ENCODE results near the gene P2RY2.

Gene P2RY2

GRCh38 chr11:73283276-73284000 lies 65.4 kb downstream of the P2RY2 start:
- TF ChIP-seq CTCF (IDR thresholded peaks at IDR 0.05; ENCODE audit: low read depth, low read length, poor library complexity, severe bottlenecking) = no peak
- no peak for TF ChIP-seq EZH2phosphoT487 (IDR thresholded peaks at IDR 0.05; ENCODE audit: borderline replicate concordance, low read length)
- Histone ChIP-seq H3F3A (ENCODE audit: control insufficient read depth, insufficient read depth) (no peaks in the 10 kb centered on the region), H3K79me2 (ENCODE audit: control insufficient read depth, low read length) (no peaks in the 10 kb centered on the region), H3K4me2 (ENCODE audit: low read length) (no peak overlapping the region), H3K27me3 (ENCODE audit: control insufficient read depth, low read length) (0 out of 2 replicates have a peak, but pooled peaks cover 2% of the 10 kb centered on the region), H3K4me1 (ENCODE audit: control insufficient read depth, low read length) (peaks cover 17% of the 10 kb centered on the region), H3K9me2 (replicated peaks; ENCODE audit: control insufficient read depth, low read length) (no peaks in the 10 kb centered on the region), H4K20me1 (ENCODE audit: control insufficient read depth, insufficient read depth, low read depth, low read length) (no peaks in the 10 kb centered on the region), H3K27ac (ENCODE audit: low read depth, low read length) (no peak overlapping the region), H3K9me3 (ENCODE audit: control insufficient read depth, insufficient read depth, low read length) (no peaks in the 10 kb centered on the region), H3K36me3 (ENCODE audit: control insufficient read depth, low read length) (no peaks in the 10 kb centered on the region), H3K4me3 (ENCODE audit: low read length) (no peak overlapping the region)

DNA sequence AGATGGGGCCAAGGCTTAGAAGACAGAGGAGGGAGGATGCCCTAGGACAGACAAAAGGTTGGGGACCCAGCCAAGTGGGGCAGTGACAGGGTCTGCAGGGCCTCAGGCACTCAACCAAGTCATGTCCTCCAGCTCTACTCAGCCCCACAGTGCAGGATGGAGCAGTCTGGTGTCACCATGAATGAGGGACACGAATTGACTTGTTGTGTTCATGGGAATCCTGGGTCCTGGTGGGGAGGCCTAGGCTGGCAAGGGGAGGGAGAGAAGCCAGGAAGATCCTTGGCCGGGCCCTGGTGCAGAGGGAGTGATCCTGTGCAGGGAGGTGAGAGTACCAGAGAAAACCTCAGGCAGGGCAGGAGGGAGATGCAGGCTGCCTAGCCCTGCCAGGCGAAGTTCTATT lies 66.0 kb downstream of the P2RY2 start:
- Histone ChIP-seq H3K4me1 (ENCODE audit: control insufficient read depth, low read length) (peaks cover 24% of the 10 kb centered on the region), H3K27ac (ENCODE audit: low read depth, low read length) (no peak overlapping the region), H3F3A (ENCODE audit: control insufficient read depth, insufficient read depth) (no peaks in the 10 kb centered on the region), H3K79me2 (ENCODE audit: control insufficient read depth, low read length) (no peaks in the 10 kb centered on the region), H3K4me2 (ENCODE audit: low read length) (no peak overlapping the region), H3K27me3 (ENCODE audit: control insufficient read depth, low read length) (0 out of 2 replicates have a peak, but pooled peaks cover under 1% of the 10 kb centered on the region), H4K20me1 (ENCODE audit: control insufficient read depth, insufficient read depth, low read depth, low read length) (no peaks in the 10 kb centered on the region), H3K9me3 (ENCODE audit: control insufficient read depth, insufficient read depth, low read length) (no peaks in the 10 kb centered on the region), H3K9me2 (replicated peaks; ENCODE audit: control insufficient read depth, low read length) (no peaks in the 10 kb centered on the region), H3K36me3 (ENCODE audit: control insufficient read depth, low read length) (no peaks in the 10 kb centered on the region), H3K4me3 (ENCODE audit: low read length) (no peak overlapping the region)
- TF ChIP-seq CTCF (IDR thresholded peaks at IDR 0.05; ENCODE audit: low read depth, low read length, poor library complexity, severe bottlenecking) (no peak), EZH2phosphoT487 (IDR thresholded peaks at IDR 0.05; ENCODE audit: borderline replicate concordance, low read length) (no peak)

DNA sequence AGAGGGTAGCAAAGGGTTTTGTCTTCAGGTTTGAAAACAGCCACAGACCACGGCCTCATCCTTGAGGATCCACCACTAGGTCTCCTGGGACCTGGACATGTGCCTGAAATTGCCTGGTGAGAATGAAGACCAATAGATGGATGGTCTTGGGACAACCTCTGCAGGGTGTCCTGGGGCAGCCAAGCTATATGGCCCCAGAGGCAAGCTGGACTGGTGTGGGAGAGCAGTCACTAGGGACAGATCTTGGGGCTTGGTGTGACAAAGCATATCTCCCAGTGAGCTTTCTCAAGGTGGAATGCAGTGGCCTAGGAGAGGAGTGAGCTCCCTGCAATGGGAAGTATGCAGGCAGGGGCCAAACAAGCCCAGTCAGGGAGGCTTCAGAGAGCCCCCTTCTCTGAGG lies 67.6 kb downstream of the P2RY2 start:
- no peaks in the 10 kb centered on the region for H3K9me3 ChIP-seq (ENCODE audit: control insufficient read depth, insufficient read depth, low read length)
- H3K4me1 ChIP-seq (ENCODE audit: control insufficient read depth, low read length) = peaks cover 28% of the 10 kb centered on the region
- H3K4me3 ChIP-seq (ENCODE audit: low read length) = no peak overlapping the region
- H3K4me2 ChIP-seq (ENCODE audit: low read length) = no peak overlapping the region
- H4K20me1 ChIP-seq (ENCODE audit: control insufficient read depth, insufficient read depth, low read depth, low read length) = no peaks in the 10 kb centered on the region
- TF ChIP-seq EZH2phosphoT487 (IDR thresholded peaks at IDR 0.05; ENCODE audit: borderline replicate concordance, low read length) (no peak), CTCF (IDR thresholded peaks at IDR 0.05; ENCODE audit: low read depth, low read length, poor library complexity, severe bottlenecking) (no peak)
- no peaks in the 10 kb centered on the region for H3F3A ChIP-seq (ENCODE audit: control insufficient read depth, insufficient read depth)
- H3K9me2 ChIP-seq (replicated peaks; ENCODE audit: control insufficient read depth, low read length) = no peaks in the 10 kb centered on the region
- no peaks in the 10 kb centered on the region for H3K79me2 ChIP-seq (ENCODE audit: control insufficient read depth, low read length)
- no peaks in the 10 kb centered on the region for H3K36me3 ChIP-seq (ENCODE audit: control insufficient read depth, low read length)
- no peaks in the 10 kb centered on the region for H3K27me3 ChIP-seq (ENCODE audit: control insufficient read depth, low read length)
- no peak overlapping the region for H3K27ac ChIP-seq (ENCODE audit: low read depth, low read length)

All from DOHH2 (cell line).